Measurements from ENCODE around the gene DCC. TPM values are rescaled to one million over a fixed set of nuclear protein-coding genes. Genes with fewer than 3 reads are reported as not detected.

Gene DCC
- polyA plus RNA-seq, 4 donors, result 9.6 to 35.6 (median 10.8) TPM

- DNase-seq (ENCODE audit: low read depth in 4 of 4, low spot score in 3 of 4), result no peak
These were observed 232.3 kb downstream of the DCC start for GRCh38 chr18:52572036-52573000.

GRCh38 chr18:52577795-52578194 lies 237.8 kb downstream of the DCC start:
- no peak for DNase-seq (ENCODE audit: low read depth in 4 of 4, low spot score in 3 of 4)

DNA sequence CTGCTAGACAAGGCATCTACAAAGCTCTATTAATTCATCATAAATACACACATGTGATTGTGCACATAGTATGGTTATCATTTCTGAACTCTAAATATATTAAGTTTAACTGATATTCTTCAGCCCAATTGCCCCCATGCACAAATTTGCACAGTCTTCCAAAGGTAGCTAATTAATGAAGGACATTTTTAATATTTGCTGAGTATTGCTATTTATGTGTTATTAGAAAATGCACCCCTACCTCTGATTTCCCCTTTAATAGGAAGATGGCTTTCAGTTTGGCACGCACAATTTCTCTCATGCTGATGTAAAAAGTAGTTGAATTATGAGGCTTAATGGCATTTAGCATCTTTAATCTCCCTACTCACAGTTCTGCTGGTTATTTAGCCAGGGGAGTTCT lies 242.1 kb downstream of the DCC start:
- DNase-seq (ENCODE audit: low read depth in 4 of 4, low spot score in 3 of 4), result no peak

GRCh38 chr18:52582516-52582915 lies 242.5 kb downstream of the DCC start:
- no peak for DNase-seq (ENCODE audit: low read depth in 4 of 4, low spot score in 3 of 4)

GRCh38 chr18:52588931-52589330 lies 248.9 kb downstream of the DCC start:
- no peak for DNase-seq (ENCODE audit: low read depth in 4 of 4, low spot score in 3 of 4)

DNA sequence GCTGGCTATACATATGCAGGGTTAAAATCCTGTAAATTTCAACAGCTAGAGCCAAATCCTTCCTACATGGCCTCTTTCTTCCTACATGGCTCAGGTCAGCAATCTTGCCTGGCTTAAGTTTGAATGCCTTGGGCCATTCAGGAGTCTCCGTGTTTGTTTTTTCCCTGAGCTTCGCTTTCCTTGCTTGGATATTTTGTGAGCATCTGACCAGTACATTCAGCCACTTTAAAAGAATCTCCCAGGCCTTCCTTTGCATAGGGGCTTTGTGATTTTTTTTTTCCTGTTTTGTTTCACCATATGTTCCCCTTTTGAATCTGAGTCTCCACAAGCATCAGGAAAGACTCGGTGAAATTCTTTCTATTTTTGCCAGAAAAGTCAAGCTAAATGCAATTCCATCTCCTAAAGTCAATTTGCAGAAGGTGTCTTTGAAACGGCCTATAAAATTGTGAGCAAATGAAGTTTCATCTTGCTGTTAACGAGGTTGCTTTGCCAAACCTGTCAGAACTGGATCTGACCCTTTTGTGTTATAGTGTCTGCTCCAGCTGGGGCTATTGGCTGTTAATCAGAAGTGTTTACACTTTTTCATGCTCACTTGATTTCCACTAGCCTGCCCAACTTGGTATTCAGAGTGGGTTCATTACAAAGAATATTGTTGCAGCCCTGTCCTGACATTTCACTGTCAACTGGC lies 256.9 kb downstream of the DCC start:
- DNase-seq (ENCODE audit: low read depth in 4 of 4, low spot score in 3 of 4), result no peak

DNA sequence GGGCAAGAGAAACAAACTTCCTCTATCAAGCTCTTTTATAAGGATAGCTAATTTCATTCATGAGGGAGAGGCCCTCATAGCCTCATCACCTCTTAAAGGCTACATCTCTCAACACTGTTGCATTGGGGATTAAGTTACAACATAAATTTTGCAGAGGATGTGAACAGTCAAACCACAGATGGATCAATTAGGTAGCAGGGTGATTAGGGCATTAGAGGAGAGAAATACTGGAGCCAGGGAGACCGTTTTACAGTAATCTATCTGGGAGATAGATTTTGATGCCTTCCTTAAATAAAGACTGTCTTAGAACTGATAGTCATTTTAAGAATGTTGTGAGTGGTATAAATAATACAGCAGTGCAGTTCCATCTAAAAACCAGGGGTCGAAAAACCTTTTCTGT lies 258.9 kb downstream of the DCC start:
- DNase-seq (ENCODE audit: low read depth in 4 of 4, low spot score in 3 of 4), result no peak

- no peak for DNase-seq (ENCODE audit: low read depth in 4 of 4, low spot score in 3 of 4)
These were observed 262.8 kb downstream of the DCC start for GRCh38 chr18:52602820-52603219.

DNA sequence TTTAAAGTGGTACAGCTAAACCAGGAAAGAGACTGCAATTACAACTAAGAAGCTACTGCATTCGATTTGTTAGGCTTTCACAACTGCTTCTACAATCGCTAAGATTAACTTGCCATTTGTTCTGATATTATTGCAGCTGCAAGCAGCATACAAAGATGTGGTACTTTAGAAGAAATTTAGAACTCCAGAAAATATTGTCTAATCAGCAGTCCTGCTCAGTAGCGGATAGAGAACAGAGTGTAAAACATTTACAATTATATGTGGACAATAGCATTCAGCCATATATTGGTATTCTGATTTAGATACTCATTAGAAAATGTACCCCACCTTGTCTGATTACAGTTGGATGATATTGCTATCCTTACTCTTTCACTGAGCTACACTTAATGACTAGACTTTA lies 265.3 kb downstream of the DCC start:
- DNase-seq (ENCODE audit: low read depth in 4 of 4, low spot score in 3 of 4), result no peak

GRCh38 chr18:52607985-52608384 lies 268.0 kb downstream of the DCC start:
- DNase-seq (ENCODE audit: low read depth in 4 of 4, low spot score in 3 of 4), result no peak

- no peak for DNase-seq (ENCODE audit: low read depth in 4 of 4, low spot score in 3 of 4)
These were observed 270.6 kb downstream of the DCC start for GRCh38 chr18:52610451-52611115.

DNA sequence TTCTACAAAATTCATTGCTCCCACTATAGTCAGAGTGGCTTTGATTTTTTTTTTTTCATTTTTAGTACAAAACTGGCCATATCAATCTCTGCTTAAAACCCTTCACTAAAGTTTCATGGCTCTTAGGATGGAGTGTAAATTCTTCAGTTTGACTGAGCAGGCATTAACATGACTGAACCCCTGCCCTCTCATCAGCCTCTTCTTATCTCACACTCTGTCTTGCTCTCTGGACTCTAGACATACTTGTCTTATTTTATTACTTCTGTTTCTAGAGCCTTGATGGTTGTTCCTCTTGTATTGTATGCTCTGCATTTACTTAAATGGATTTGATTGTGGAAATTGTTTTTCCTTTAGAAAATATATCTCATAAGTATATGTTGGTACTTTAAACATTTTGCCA lies 272.4 kb downstream of the DCC start:
- no peak for DNase-seq (ENCODE audit: low read depth in 4 of 4, low spot score in 3 of 4)

GRCh38 chr18:52615321-52615720 lies 275.3 kb downstream of the DCC start:
- no peak for DNase-seq (ENCODE audit: low read depth in 4 of 4, low spot score in 3 of 4)

- DNase-seq (ENCODE audit: low read depth in 4 of 4, low spot score in 3 of 4), result no peak
These were observed 275.9 kb downstream of the DCC start for GRCh38 chr18:52615943-52616342.

- no peak for DNase-seq (ENCODE audit: low read depth in 4 of 4, low spot score in 3 of 4)
These were observed 277.9 kb downstream of the DCC start for GRCh38 chr18:52617931-52618330.

- no peak for DNase-seq (ENCODE audit: low read depth in 4 of 4, low spot score in 3 of 4)
These were observed 281.0 kb downstream of the DCC start for GRCh38 chr18:52620926-52621439.

DNA sequence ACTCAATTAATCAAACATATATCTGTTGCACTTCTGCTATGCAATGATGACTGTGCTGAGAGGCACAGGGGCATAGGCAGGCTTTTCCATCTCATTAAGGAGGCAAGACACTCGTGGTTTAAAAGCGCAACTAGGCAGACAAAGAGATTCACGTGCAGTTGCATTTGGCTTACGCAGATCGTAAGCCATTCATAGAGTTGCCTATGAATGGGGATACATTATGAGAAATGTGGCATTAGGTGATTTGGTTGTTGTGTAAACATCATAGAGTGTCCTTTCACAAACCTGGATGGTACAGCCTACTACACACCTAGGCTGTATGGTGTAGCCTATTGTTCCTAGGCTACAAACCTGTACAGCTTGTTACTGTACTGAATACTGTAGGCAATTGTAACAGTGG lies 284.7 kb downstream of the DCC start:
- no peak for DNase-seq (ENCODE audit: low read depth in 4 of 4, low spot score in 3 of 4)

DNA sequence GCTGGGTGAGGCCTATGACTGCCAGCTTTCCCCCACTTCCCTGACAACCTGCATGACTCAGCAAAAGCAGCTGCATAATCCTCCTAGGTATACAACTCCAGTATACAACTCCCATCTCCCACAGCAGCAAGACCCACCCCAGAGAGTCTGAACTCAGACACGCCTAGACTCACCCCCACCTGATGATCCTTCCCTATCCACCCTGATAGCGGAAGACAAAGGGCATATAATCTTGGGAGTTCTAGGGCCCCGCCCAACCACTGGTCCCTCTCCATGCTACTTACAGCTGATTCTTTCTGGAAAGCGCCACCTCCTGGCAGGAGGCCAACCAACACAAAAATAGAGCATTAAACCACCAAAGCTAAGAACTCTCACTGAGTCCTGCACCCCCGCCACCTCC lies 296.5 kb downstream of the DCC start:
- no peak for DNase-seq (ENCODE audit: low read depth in 4 of 4, low spot score in 3 of 4)

DNA sequence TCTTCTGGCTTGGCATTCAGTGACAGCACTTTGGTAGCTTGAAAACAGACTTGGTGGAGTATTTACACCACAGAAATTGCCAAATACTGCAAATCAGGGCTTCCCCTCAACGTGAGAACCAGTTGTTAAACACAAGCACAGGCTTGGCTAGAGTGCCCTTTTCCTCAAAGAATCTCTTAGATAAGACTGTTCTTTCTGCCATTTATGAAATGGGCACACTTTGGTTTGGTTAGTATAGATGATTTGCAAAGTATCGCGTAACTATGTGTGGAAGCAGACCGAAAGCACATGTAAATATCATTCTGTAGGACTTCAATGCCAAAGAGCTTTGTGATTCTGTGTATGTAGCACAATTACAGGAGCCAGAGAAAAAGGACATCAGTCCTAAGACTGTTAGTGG lies 308.2 kb downstream of the DCC start:
- DNase-seq (ENCODE audit: low read depth in 4 of 4, low spot score in 3 of 4), result no peak

GRCh38 chr18:52652391-52652790 lies 312.4 kb downstream of the DCC start:
- no peak for DNase-seq (ENCODE audit: low read depth in 4 of 4, low spot score in 3 of 4)
